H9 (cell line): ENCODE data around the gene ABCC4. TPM values are rescaled to one million over a fixed set of nuclear protein-coding genes. Genes with fewer than 3 reads are reported as not detected.

Experiments
- DNase-seq: peaks from one replicate; pipeline ENCODE4 v3.0.0-alpha.2; 2017
- H2AFZ ChIP-seq: one replicate; pipeline ENCODE4 v1.6.1; 2013; ENCODE audit warnings: mild to moderate bottlenecking, low read length, control low read depth, moderate library complexity
- H2AK5ac ChIP-seq: 2 replicates; pipeline ENCODE4 v1.6.1; 2013; ENCODE audit warnings: low read length, control low read depth, mixed read lengths; ENCODE audit not compliant: insufficient read length
- H2BK120ac ChIP-seq: one replicate; pipeline ENCODE4 v1.6.1; 2013; ENCODE audit warnings: low read depth, mild to moderate bottlenecking, low read length, control low read depth, inconsistent platforms; ENCODE audit not compliant: poor library complexity, severe bottlenecking
- H2BK12ac ChIP-seq: 2 replicates; pipeline ENCODE4 v1.6.1; 2013; ENCODE audit warnings: low read length, control low read depth, mixed read lengths, low read depth; ENCODE audit not compliant: insufficient read length
- H2BK15ac ChIP-seq: 2 replicates; pipeline ENCODE4 v1.6.1; 2013; ENCODE audit warnings: low read depth, low read length, control low read depth
- H2BK20ac ChIP-seq: one replicate; pipeline ENCODE4 v1.6.1; 2013; ENCODE audit warnings: low read depth, mild to moderate bottlenecking, low read length, control low read depth, inconsistent platforms; ENCODE audit not compliant: poor library complexity, severe bottlenecking
- H2BK5ac ChIP-seq: 2 replicates; pipeline ENCODE4 v1.6.1; 2013; ENCODE audit warnings: low read length, control low read depth, mixed read lengths; ENCODE audit not compliant: insufficient read length
- H3K14ac ChIP-seq: 2 replicates; pipeline ENCODE4 v1.6.1; 2013; ENCODE audit warnings: low read length, control low read depth; ENCODE audit not compliant: insufficient read depth
- H3K18ac ChIP-seq: 2 replicates; pipeline ENCODE4 v1.6.1; 2013; ENCODE audit warnings: low read depth, mild to moderate bottlenecking, mixed read lengths, low read length, control low read depth; ENCODE audit not compliant: insufficient read length
- H3K23ac ChIP-seq: 2 replicates; pipeline ENCODE4 v1.6.1; 2013; ENCODE audit warnings: low read length, control low read depth, mixed read lengths, low read depth; ENCODE audit not compliant: insufficient read length
- H3K23me2 ChIP-seq: 2 replicates; pipeline ENCODE4 v1.6.1; 2013; ENCODE audit warnings: low read depth, mild to moderate bottlenecking, mixed read lengths, low read length, control low read depth; ENCODE audit not compliant: insufficient read length, poor library complexity, severe bottlenecking
- H3K27ac ChIP-seq: 2 replicates; pipeline ENCODE4 v1.5.1; 2013; ENCODE audit warnings: low read length, control low read depth, mixed read lengths, low read depth; ENCODE audit not compliant: insufficient read length
- H3K27me3 ChIP-seq: 2 replicates; pipeline ENCODE4 v1.6.1; 2013; ENCODE audit warnings: low read length, control low read depth, inconsistent platforms; ENCODE audit not compliant: insufficient read depth
- H3K4ac ChIP-seq: 2 replicates; pipeline ENCODE4 v1.6.1; 2013; ENCODE audit warnings: low read depth, mild to moderate bottlenecking, control low read depth, inconsistent platforms, low read length, moderate library complexity
- H3K4me1 ChIP-seq: 2 replicates; pipeline ENCODE4 v1.6.1; 2013; ENCODE audit warnings: low read length, control low read depth, inconsistent platforms; ENCODE audit not compliant: insufficient read depth
- H3K4me2 ChIP-seq: 2 replicates; pipeline ENCODE4 v1.6.1; 2013; ENCODE audit warnings: low read length, control low read depth, mixed read lengths; ENCODE audit not compliant: insufficient read length, insufficient read depth
- H3K56ac ChIP-seq: 2 replicates; pipeline ENCODE4 v1.6.1; 2013; ENCODE audit warnings: low read depth, mild to moderate bottlenecking, mixed read lengths, low read length, control low read depth; ENCODE audit not compliant: insufficient read length
- H3K79me1 ChIP-seq: 2 replicates; pipeline ENCODE4 v1.6.1; 2013; ENCODE audit warnings: low read depth, mild to moderate bottlenecking, moderate library complexity, low read length, control low read depth, inconsistent platforms; ENCODE audit not compliant: insufficient read depth, poor library complexity, severe bottlenecking
- H3K79me2 ChIP-seq: 2 replicates; pipeline ENCODE4 v1.6.1; 2013; ENCODE audit warnings: low read length, control low read depth, inconsistent platforms; ENCODE audit not compliant: insufficient read depth
- H3K9ac ChIP-seq: 2 replicates; pipeline ENCODE4 v1.6.1; 2013; ENCODE audit warnings: low read length, control low read depth, mixed read lengths; ENCODE audit not compliant: insufficient read length; ENCODE audit errors: extremely low read depth
- H3K9me3 ChIP-seq: one replicate; pipeline ENCODE4 v1.6.1; 2013; ENCODE audit warnings: low read depth, low read length, inconsistent platforms; ENCODE audit not compliant: control insufficient read depth
- H3T11ph ChIP-seq: one replicate; pipeline ENCODE4 v1.6.1; 2013; ENCODE audit warnings: mild to moderate bottlenecking, low read length, control low read depth, inconsistent platforms
- H4K20me1 ChIP-seq: one replicate; pipeline ENCODE4 v1.6.1; 2013; ENCODE audit not compliant: control insufficient read depth, insufficient read length, insufficient read depth
- H4K5ac ChIP-seq: 2 replicates; pipeline ENCODE4 v1.6.1; 2013; ENCODE audit warnings: low read depth, mild to moderate bottlenecking, mixed read lengths, low read length, control low read depth; ENCODE audit not compliant: insufficient read length
- H4K8ac ChIP-seq: replicated peaks from 2 replicates; pipeline ENCODE4 v1.6.1; 2013; ENCODE audit warnings: low read length, control low read depth, mixed read lengths, low read depth; ENCODE audit not compliant: insufficient read length
- H4K91ac ChIP-seq: 2 replicates; pipeline ENCODE4 v1.6.1; 2013; ENCODE audit warnings: low read depth, mild to moderate bottlenecking, moderate library complexity, mixed read lengths, low read length, control low read depth; ENCODE audit not compliant: insufficient read length
- H3K27ac Mint-ChIP-seq, 3 experiments: 2 replicates in 2 of 3; 3 replicates in 1 of 3; pipeline ENCODE4 v1.8.0; 2020 to 2021; ENCODE audit warnings: mixed read lengths in 3 of 3, mild to moderate bottlenecking in 1 of 3, moderate library complexity in 1 of 3
- H3K27me3 Mint-ChIP-seq: 2 replicates; pipeline ENCODE4 v1.8.0; 2021; ENCODE audit warnings: low read depth, mild to moderate bottlenecking, moderate library complexity, mixed read lengths
- H3K36me3 Mint-ChIP-seq, 3 experiments: 2 replicates in 2 of 3; 3 replicates in 1 of 3; pipeline ENCODE4 v1.8.0; 2020 to 2021; ENCODE audit warnings: low read depth in 3 of 3, mixed read lengths in 3 of 3; ENCODE audit not compliant: insufficient read depth in 1 of 3
- H3K4me1 Mint-ChIP-seq, 2 experiments: 2 replicates each; pipeline ENCODE4 v1.8.0; 2020; ENCODE audit warnings: mixed read lengths in 2 of 2
- H3K4me3 Mint-ChIP-seq, 2 experiments: 2 replicates in 1 of 2; 3 replicates in 1 of 2; pipeline ENCODE4 v1.8.0; 2020 to 2021; ENCODE audit warnings: mild to moderate bottlenecking in 2 of 2, mixed read lengths in 2 of 2, moderate library complexity in 1 of 2
- H3K9me3 Mint-ChIP-seq, 2 experiments: 2 replicates in 1 of 2; 3 replicates in 1 of 2; pipeline ENCODE4 v1.8.0; 2020; ENCODE audit warnings: mild to moderate bottlenecking in 2 of 2, mixed read lengths in 2 of 2, moderate library complexity in 1 of 2
- CTCF ChIP-seq: fragments of 200-600 bp; sonication (generic); conservative IDR thresholded peaks from 3 replicates; pipeline ENCODE4 v1.8.0; 2021; ENCODE audit warnings: antibody characterized with exemption, mild to moderate bottlenecking
- WGBS: extraction: QIAGEN DNeasy Blood & Tissue Kit; methylation state at CpG from one replicate; pipeline ENCODE4 v1.1.7; 2013; ENCODE audit warnings: missing lambda C conversion rate, low lambda C conversion rate, mixed read lengths; ENCODE audit not compliant: insufficient read length; ENCODE audit errors: extremely low coverage; 5-methylcytosine and 5-hydroxymethylcytosine counted together
- total RNA-seq: library from RNA; stranded (reverse); gene quantifications from 2 replicates; pipeline ENCODE4 v1.2.1, GENCODE V29; 2021

ABCC4 gene
- total RNA-seq, 1 experiment from 2014 or later: 5.9 TPM

GRCh38 chr13:95304453-95304852 is 3.2 kb upstream of the ABCC4 start:
- no peak overlapping the region for H2BK120ac ChIP-seq
- no peak overlapping the region for H4K91ac ChIP-seq
- Mint-ChIP-seq H3K27ac (no peak overlapping the region), H3K27me3 (peaks cover 48% of the 10 kb centered on the region), H3K4me3 (no peak overlapping the region), H3K4me1 (peaks cover 5 to 13% of the 10 kb centered on the region in 2 experiments), H3K36me3 (peaks cover 0 to 12% (median 3%) of the 10 kb centered on the region in 3 experiments; a peak in 5 of 7 replicates), H3K9me3 (peaks cover 3 to 22% of the 10 kb centered on the region in 2 experiments; a peak in 2 of 5 replicates)
- H3K27ac ChIP-seq: no peak overlapping the region
- H3K4me2 ChIP-seq: no peak overlapping the region
- TF ChIP-seq CTCF: no peak
- no peak overlapping the region for H2BK20ac ChIP-seq
- no CpG with 5 or more reads among the region's 2 CpGs for WGBS
- peaks cover 7% of the 10 kb centered on the region; the same call in 1 of the 2 replicates for H3K27me3 ChIP-seq
- no peak overlapping the region for H3K56ac ChIP-seq
- H3K23ac ChIP-seq: no peak overlapping the region
- no peak overlapping the region for H4K5ac ChIP-seq
- no peak overlapping the region for H3K18ac ChIP-seq
- no peak overlapping the region for H3K14ac ChIP-seq
- no peak overlapping the region for H2BK5ac ChIP-seq
- no peak overlapping the region for H2AFZ ChIP-seq
- DNase-seq: no peak
- H3K4me1 ChIP-seq: no peaks in the 10 kb centered on the region
- no peaks in the 10 kb centered on the region for H4K20me1 ChIP-seq
- no peaks in the 10 kb centered on the region for H3K79me1 ChIP-seq
- H3K79me2 ChIP-seq: no peaks in the 10 kb centered on the region
- no peak overlapping the region for H3K9ac ChIP-seq
- H2BK15ac ChIP-seq: no peak overlapping the region
- no peak overlapping the region for H3T11ph ChIP-seq
- H2AK5ac ChIP-seq: no peak overlapping the region
- H4K8ac ChIP-seq: no peak overlapping the region
- no peak overlapping the region for H2BK12ac ChIP-seq
- H3K9me3 ChIP-seq: no peaks in the 10 kb centered on the region
- H3K23me2 ChIP-seq: peaks cover 6% of the 10 kb centered on the region
- no peak overlapping the region for H3K4ac ChIP-seq
